ENCODE data around the gene EOLA2.
"Not testable (repeated sequence)": the region's sequence is repeated elsewhere in the genome, so short reads cannot be mapped to it uniquely, and the experiment has no call there.

GRCh38 chrX:149945087-149945670 is 6.9 kb upstream of the EOLA2 start:
- TF ChIP-seq, protein P1, sequence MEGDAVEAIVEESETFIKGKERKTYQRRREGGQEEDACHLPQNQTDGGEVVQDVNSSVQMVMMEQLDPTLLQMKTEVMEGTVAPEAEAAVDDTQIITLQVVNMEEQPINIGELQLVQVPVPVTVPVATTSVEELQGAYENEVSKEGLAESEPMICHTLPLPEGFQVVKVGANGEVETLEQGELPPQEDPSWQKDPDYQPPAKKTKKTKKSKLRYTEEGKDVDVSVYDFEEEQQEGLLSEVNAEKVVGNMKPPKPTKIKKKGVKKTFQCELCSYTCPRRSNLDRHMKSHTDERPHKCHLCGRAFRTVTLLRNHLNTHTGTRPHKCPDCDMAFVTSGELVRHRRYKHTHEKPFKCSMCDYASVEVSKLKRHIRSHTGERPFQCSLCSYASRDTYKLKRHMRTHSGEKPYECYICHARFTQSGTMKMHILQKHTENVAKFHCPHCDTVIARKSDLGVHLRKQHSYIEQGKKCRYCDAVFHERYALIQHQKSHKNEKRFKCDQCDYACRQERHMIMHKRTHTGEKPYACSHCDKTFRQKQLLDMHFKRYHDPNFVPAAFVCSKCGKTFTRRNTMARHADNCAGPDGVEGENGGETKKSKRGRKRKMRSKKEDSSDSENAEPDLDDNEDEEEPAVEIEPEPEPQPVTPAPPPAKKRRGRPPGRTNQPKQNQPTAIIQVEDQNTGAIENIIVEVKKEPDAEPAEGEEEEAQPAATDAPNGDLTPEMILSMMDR (IDR thresholded peaks at IDR 0.05) = not testable (repeated sequence)
- TF ChIP-seq NFYB (CRISPR knock-in tag; conservative IDR thresholded peaks at IDR 0.05; ENCODE audit: low read depth); RELA (CRISPR knock-in tag; IDR thresholded peaks at IDR 0.05; ENCODE audit: borderline replicate concordance); TP53 (CRISPR knock-in tag; IDR thresholded peaks at IDR 0.05); IRF2 (CRISPR knock-in tag; IDR thresholded peaks at IDR 0.05; ENCODE audit: borderline replicate concordance, low read depth); ZBTB21 (CRISPR knock-in tag; IDR thresholded peaks at IDR 0.05; ENCODE audit: borderline replicate concordance): not testable (repeated sequence)

Data from WTC11 (cell line).